Endothelial cell (in vitro differentiated cells): ENCODE data around the gene KRTAP10-3. TPM values are rescaled to one million over a fixed set of nuclear protein-coding genes. Genes with fewer than 3 reads are reported as not detected.
"Not testable (repeated sequence)": the region's sequence is repeated elsewhere in the genome, so short reads cannot be mapped to it uniquely, and the experiment has no call there.

Experiments used
- DNase-seq: peaks from one replicate; pipeline ENCODE4 v3.0.0; 2021; ENCODE audit warnings: low spot score
- H3K27ac Mint-ChIP-seq: one replicate; pipeline ENCODE4 v1.8.0; 2021; ENCODE audit warnings: mixed read lengths, inconsistent platforms; ENCODE audit not compliant: unreplicated experiment
- H3K27me3 Mint-ChIP-seq: one replicate; pipeline ENCODE4 v1.8.0; 2021; ENCODE audit warnings: mild to moderate bottlenecking, moderate library complexity, mixed read lengths, inconsistent platforms; ENCODE audit not compliant: unreplicated experiment
- H3K36me3 Mint-ChIP-seq: one replicate; pipeline ENCODE4 v1.8.0; 2021; ENCODE audit warnings: mild to moderate bottlenecking, low read depth, mixed read lengths, inconsistent platforms; ENCODE audit not compliant: unreplicated experiment
- H3K4me1 Mint-ChIP-seq: one replicate; pipeline ENCODE4 v1.8.0; 2021; ENCODE audit warnings: mild to moderate bottlenecking, mixed read lengths, inconsistent platforms; ENCODE audit not compliant: unreplicated experiment
- H3K4me3 Mint-ChIP-seq: one replicate; pipeline ENCODE4 v1.8.0; 2021; ENCODE audit warnings: mild to moderate bottlenecking, mixed read lengths, inconsistent platforms; ENCODE audit not compliant: unreplicated experiment
- H3K9me3 Mint-ChIP-seq: one replicate; pipeline ENCODE4 v1.8.0; 2021; ENCODE audit warnings: mixed read lengths, inconsistent platforms; ENCODE audit not compliant: unreplicated experiment
- total RNA-seq: library from RNA; stranded (reverse); fragmentation: NEBNext Ultra II Directional; extraction: Animal tissue kit (Norgen Biotek cat#: 25700); gene quantifications from one replicate; pipeline ENCODE4 v1.2.1, GENCODE V29; 2021; ENCODE audit not compliant: unreplicated experiment
- TF ChIP-seq, protein P1 (sequence below): fragments of 200-600 bp; sonication (generic); IDR thresholded peaks from one replicate; pipeline ENCODE4 v1.5.0; 2021; ENCODE audit warnings: antibody characterized with exemption; ENCODE audit not compliant: unreplicated experiment

KRTAP10-3 gene
- total RNA-seq, 1 donor from 2014 or later = not detected

DNA sequence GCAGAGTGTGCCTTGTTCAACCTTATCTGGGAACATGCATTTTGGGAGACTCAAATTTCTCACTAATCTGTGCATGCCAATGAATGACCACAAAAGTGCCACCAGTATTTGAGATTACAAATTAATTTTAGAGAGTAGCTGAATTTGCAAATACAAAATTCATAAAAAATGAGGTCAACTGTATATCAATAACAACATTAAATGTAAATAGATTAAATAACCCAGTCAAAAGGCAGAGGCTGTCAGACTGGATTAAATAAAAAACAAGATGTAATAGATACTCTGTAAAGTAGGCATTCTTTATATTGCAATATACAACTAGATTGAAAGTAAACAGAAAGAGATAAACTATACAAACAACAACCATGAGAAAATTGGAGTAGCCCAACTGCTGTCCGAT lies 5.5 kb upstream of the KRTAP10-3 start:
- no peak overlapping the region for H3K4me3 Mint-ChIP-seq

DNA sequence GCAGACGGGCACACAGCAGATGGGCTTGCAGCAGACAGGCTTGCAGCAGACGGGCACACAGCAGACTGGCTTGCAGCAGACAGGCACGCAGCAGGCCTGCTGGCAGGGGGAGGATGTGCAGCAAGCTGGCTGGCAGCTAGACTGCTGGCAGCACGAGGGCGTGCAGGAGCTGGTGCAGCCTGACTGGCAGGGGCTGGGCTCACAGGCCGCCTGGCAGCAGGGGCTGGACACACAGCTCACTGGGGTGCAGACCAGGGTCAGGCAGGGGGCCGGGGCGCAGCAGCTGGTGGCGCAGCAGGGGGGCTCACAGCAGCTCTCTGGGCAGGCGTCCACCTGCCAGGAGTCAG lies 293 bp downstream of the KRTAP10-3 start:
- not testable (repeated sequence) for DNase-seq, H3K27ac Mint-ChIP-seq, H3K36me3 Mint-ChIP-seq, H3K4me1 Mint-ChIP-seq, H3K27me3 Mint-ChIP-seq, H3K9me3 Mint-ChIP-seq, H3K4me3 Mint-ChIP-seq

More for the DNA sequence above, 5.5 kb upstream of the KRTAP10-3 start:
- H3K9me3 Mint-ChIP-seq = peaks cover 4% of the 10 kb centered on the region
- H3K27ac Mint-ChIP-seq = no peak overlapping the region
- no peaks in the 10 kb centered on the region for H3K4me1 Mint-ChIP-seq
- no peak for DNase-seq
- TF ChIP-seq, protein P1, sequence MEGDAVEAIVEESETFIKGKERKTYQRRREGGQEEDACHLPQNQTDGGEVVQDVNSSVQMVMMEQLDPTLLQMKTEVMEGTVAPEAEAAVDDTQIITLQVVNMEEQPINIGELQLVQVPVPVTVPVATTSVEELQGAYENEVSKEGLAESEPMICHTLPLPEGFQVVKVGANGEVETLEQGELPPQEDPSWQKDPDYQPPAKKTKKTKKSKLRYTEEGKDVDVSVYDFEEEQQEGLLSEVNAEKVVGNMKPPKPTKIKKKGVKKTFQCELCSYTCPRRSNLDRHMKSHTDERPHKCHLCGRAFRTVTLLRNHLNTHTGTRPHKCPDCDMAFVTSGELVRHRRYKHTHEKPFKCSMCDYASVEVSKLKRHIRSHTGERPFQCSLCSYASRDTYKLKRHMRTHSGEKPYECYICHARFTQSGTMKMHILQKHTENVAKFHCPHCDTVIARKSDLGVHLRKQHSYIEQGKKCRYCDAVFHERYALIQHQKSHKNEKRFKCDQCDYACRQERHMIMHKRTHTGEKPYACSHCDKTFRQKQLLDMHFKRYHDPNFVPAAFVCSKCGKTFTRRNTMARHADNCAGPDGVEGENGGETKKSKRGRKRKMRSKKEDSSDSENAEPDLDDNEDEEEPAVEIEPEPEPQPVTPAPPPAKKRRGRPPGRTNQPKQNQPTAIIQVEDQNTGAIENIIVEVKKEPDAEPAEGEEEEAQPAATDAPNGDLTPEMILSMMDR = no peak
- no peaks in the 10 kb centered on the region for H3K36me3 Mint-ChIP-seq
- H3K27me3 Mint-ChIP-seq = peaks cover 3% of the 10 kb centered on the region

DNA sequence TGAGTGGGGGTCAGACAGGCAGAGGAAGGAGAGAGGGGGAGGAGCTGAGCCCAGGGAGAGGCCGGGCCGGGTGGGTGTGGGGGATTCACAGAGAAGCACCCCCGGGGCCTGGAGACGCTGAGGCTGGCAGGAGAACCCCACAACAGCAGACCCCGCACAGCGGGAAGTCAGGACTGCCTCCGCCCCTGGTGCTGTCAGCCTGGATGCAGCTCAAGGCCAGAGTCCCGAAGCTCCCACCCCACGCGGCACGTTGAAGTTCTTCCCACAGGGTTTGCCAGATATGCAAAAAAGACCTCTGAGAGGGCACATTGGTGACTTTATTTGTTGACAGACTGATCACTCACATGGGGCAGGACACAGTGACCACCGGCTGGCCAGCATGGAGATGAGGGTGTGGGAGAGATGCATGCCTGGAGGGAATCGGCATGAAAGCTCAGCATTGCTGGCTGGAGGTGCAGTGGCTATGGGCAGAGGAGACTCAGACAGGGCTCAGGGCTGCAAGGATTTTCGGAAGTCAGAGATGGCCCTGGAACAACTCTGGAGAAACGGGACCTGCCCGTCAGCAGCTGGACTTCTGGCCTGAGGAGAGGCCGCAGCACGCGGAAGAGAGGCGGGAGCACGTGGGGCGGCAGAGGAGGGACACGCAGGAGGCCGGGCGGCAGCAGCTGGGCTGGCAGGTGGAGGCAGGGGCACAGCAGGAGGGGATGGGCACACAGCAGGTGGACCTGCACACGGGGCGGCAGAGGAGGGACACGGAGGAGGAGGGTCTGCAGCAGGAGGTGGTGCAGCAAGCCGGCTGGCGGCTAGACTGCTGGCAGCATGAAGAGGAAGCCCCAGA lies 885 bp downstream of the KRTAP10-3 start:
- peaks cover 4% of the 10 kb centered on the region for H3K9me3 Mint-ChIP-seq
- no peaks in the 10 kb centered on the region for H3K36me3 Mint-ChIP-seq
- peaks cover 4% of the 10 kb centered on the region for H3K4me1 Mint-ChIP-seq
- no peak overlapping the region for H3K27ac Mint-ChIP-seq
- peaks cover 9% of the 10 kb centered on the region for H3K27me3 Mint-ChIP-seq
- TF ChIP-seq, protein P1 = no peak
- H3K4me3 Mint-ChIP-seq = no peak overlapping the region
- no peak for DNase-seq

DNA sequence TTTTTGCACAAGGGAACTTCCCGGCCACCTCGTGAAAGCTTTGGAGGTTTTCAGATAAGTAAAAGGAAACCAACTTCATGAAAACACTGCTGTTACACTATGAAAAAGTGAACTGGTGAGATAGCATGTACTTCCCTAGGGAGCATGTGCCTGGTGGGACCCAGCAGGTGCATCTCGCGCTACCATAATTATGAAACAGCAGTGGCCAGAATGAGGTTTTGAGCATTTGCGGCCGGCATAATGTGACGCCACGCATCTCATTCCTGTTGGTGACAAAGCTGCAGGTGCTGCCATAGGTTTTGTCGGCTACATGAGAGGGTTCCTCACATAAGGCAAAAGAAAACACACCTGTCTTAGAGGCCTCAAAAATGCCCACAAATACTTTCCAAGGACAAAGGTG lies 1.7 kb downstream of the KRTAP10-3 start:
- Mint-ChIP-seq H3K36me3 (no peaks in the 10 kb centered on the region), H3K4me1 (peaks cover 4% of the 10 kb centered on the region), H3K27me3 (peaks cover 7% of the 10 kb centered on the region), H3K9me3 (no peaks in the 10 kb centered on the region), H3K27ac (no peak overlapping the region), H3K4me3 (no peak overlapping the region)
- DNase-seq = no peak
- TF ChIP-seq, protein P1 = no peak

DNA sequence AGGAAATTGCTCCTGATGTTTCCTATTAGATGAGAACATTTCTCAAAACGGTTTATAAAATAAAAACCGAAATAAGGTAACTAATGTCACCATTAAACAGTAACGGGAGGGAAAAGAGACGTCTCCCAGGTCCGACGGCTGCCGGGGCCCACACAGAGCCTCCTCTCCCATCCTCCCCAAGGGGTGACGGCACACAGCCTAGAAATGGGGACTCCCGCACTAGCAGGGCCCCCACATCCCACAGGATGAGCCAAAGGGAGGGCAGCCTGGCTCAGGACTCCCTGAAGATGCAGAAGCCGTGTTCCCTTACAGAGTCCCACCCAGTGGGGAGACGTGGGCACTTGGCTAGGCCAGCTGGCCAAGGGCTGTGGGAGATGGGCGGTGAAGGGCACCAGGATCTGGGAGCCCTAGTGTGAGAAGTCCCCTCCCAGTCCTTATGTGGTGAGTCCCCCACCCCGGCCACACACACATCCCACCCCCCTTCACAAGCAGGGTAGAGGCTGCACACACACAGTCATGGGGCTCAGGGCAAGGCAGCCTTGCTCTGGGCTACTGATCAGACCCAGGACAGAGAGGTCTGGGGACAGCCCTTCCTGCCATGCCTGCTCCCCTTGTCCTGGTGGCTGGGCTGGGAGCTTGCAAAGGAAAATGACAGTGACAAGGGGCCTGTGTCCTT lies 3.3 kb downstream of the KRTAP10-3 start:
- no peak overlapping the region for H3K4me3 Mint-ChIP-seq
- H3K4me1 Mint-ChIP-seq = peaks cover 4% of the 10 kb centered on the region
- H3K27ac Mint-ChIP-seq = no peak overlapping the region
- no peaks in the 10 kb centered on the region for H3K9me3 Mint-ChIP-seq
- DNase-seq = no peak
- H3K27me3 Mint-ChIP-seq = peaks cover 9% of the 10 kb centered on the region
- no peaks in the 10 kb centered on the region for H3K36me3 Mint-ChIP-seq
- TF ChIP-seq, protein P1 = no peak
